ENCODE measurements around the gene AFF1. TPM values are rescaled to one million over a fixed set of nuclear protein-coding genes. Genes with fewer than 3 reads are reported as not detected.
A peak's percentile ranks its signal among the peaks of the same experiment; 100 is the strongest.

AFF1 gene
- total RNA-seq, 1 donor = 21.9 TPM

- no peak overlapping the region for H3K4me3 ChIP-seq (ENCODE audit: low read depth, low read length)
- TF ChIP-seq CTCF (IDR thresholded peaks at IDR 0.05; ENCODE audit: insufficient read depth, low read length) = no peak
- DNase-seq (ENCODE audit: low read depth) = peak; percentile 61
Measured at GRCh38 chr4:87121341-87122065, 186.7 kb downstream of the AFF1 start.

GRCh38 chr4:87122252-87122651 lies 187.4 kb downstream of the AFF1 start:
- no peak for TF ChIP-seq CTCF (IDR thresholded peaks at IDR 0.05; ENCODE audit: insufficient read depth, low read length)
- H3K4me3 ChIP-seq (ENCODE audit: low read depth, low read length) = no peak overlapping the region
- DNase-seq (ENCODE audit: low read depth) = peak; percentile 11

GRCh38 chr4:87126056-87126455 lies 191.2 kb downstream of the AFF1 start:
- no peak overlapping the region for H3K4me3 ChIP-seq (ENCODE audit: low read depth, low read length)
- DNase-seq (ENCODE audit: low read depth) = no peak
- TF ChIP-seq CTCF (IDR thresholded peaks at IDR 0.05; ENCODE audit: insufficient read depth, low read length) = no peak

GRCh38 chr4:87128006-87128705 lies 193.3 kb downstream of the AFF1 start:
- no peak overlapping the region for H3K4me3 ChIP-seq (ENCODE audit: low read depth, low read length)
- TF ChIP-seq CTCF (IDR thresholded peaks at IDR 0.05; ENCODE audit: insufficient read depth, low read length) = no peak
- no peak for DNase-seq (ENCODE audit: low read depth)

- no peak overlapping the region for H3K4me3 ChIP-seq (ENCODE audit: low read depth, low read length)
- no peak for DNase-seq (ENCODE audit: low read depth)
- TF ChIP-seq CTCF (IDR thresholded peaks at IDR 0.05; ENCODE audit: insufficient read depth, low read length) = no peak
Measured at GRCh38 chr4:87129681-87130080, 194.9 kb downstream of the AFF1 start.

GRCh38 chr4:87130985-87131703 lies 196.3 kb downstream of the AFF1 start:
- TF ChIP-seq CTCF (IDR thresholded peaks at IDR 0.05; ENCODE audit: insufficient read depth, low read length) = no peak
- no peak overlapping the region for H3K4me3 ChIP-seq (ENCODE audit: low read depth, low read length)
- no peak for DNase-seq (ENCODE audit: low read depth)

All from fibroblast of the aortic adventitia (primary cell).